K562 (cell line): ENCODE measurements around the gene PCSK5.

Experiments
- CREB1 ChIP-seq, 2 experiments: sonication (generic) in 1 of 2; formaldehyde crosslinking in 1 of 2; IDR thresholded peaks; 2 replicates each; pipeline versions ENCODE4 v1.6.1 to v1.8.0; 2012 to 2022; ENCODE audit warnings: inconsistent platforms in 1 of 2, mild to moderate bottlenecking in 1 of 2, missing genetic modification reagents in 1 of 2, moderate library complexity in 1 of 2
- CTCF ChIP-seq, 3 experiments: IDR thresholded peaks in 2 of 3; conservative IDR thresholded peaks in 1 of 3; 2 replicates each; pipeline ENCODE4 v1.5.1; 2011 to 2012; ENCODE audit warnings: low read length in 3 of 3, mild to moderate bottlenecking in 3 of 3, control low read depth in 2 of 3, improper control_type of control experiment in 1 of 3, inconsistent platforms in 1 of 3, low read depth in 1 of 3, mixed read lengths in 1 of 3, moderate library complexity in 1 of 3; ENCODE audit not compliant: insufficient read depth in 2 of 3
- EWSR1 ChIP-seq: fragments of 450-650 bp; IDR thresholded peaks from 2 replicates; pipeline ENCODE4 v1.6.1; 2018; ENCODE audit warnings: borderline replicate concordance, mild to moderate bottlenecking, low read depth, moderate library complexity; ENCODE audit not compliant: partially characterized antibody
- MYBL2 ChIP-seq, 2 experiments: fragments of 450-650 bp in 1 of 2; sonication (generic) in 1 of 2; formaldehyde crosslinking in 1 of 2; IDR thresholded peaks; 2 replicates each; pipeline versions ENCODE4 v1.6.1 to v1.8.1; 2017 to 2022; ENCODE audit warnings: borderline replicate concordance in 1 of 2, inconsistent platforms in 1 of 2, low read depth in 1 of 2, mild to moderate bottlenecking in 1 of 2, missing genetic modification reagents in 1 of 2, moderate library complexity in 1 of 2
- RFX7 ChIP-seq: fragments of 250-450 bp; sonication (Bioruptor Pico); IDR thresholded peaks from 2 replicates; pipeline ENCODE4 v1.5.1; 2021; ENCODE audit warnings: mild to moderate bottlenecking
- SAP30 ChIP-seq: fragments of 200-600 bp; sonication (generic); IDR thresholded peaks from 2 replicates; pipeline ENCODE4 v1.6.1; 2012; ENCODE audit warnings: borderline replicate concordance, low read depth, mild to moderate bottlenecking, moderate library complexity, low read length, control low read depth, inconsistent platforms; ENCODE audit not compliant: insufficient read depth, poor library complexity, severe bottlenecking
- ZNF518B ChIP-seq: fragments of 250-450 bp; sonication (Bioruptor Pico); IDR thresholded peaks from 2 replicates; pipeline ENCODE4 v1.5.0; 2021; ENCODE audit warnings: mild to moderate bottlenecking, moderate library complexity

DNA sequence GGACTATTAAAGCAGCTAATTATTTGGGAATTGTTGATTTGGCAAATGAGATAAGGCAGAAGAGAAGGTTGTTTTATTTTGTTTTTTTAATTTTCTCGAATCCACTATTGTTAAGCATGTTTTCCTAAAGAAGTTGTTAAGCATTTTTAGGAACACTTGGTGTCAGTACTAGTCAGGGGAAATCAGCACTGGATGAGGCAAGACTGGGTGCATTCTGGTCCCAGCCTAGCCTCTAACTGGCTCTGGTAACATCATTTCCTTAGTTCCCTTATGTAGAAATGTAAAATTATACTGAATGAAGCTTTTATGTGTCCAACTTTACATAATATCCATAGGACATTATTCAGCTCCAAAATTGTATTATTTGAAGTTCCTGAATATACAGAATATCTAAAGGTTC lies 196.1 kb downstream of the PCSK5 start:
- TF ChIP-seq CTCF (IDR thresholded peaks at IDR 0.05 in 2 of 3, conservative IDR thresholded peaks at IDR 0.05 in 1 of 3; ENCODE audit: insufficient read depth in 2 of 3, low read depth in 1 of 3, low read length in 3 of 3), result no peak
- TF ChIP-seq MYBL2 (IDR thresholded peaks at IDR 0.05; ENCODE audit: low read depth), result no peak
- no peak for TF ChIP-seq MYBL2 (CRISPR knock-in tag; IDR thresholded peaks at IDR 0.05; ENCODE audit: borderline replicate concordance)
- no peak for TF ChIP-seq RFX7 (CRISPR knock-in tag)
- no peak for TF ChIP-seq CREB1 (IDR thresholded peaks at IDR 0.05)
- TF ChIP-seq CREB1 (CRISPR knock-in tag; IDR thresholded peaks at IDR 0.05), result no peak
- no peak for TF ChIP-seq SAP30
- no peak for TF ChIP-seq EWSR1
- TF ChIP-seq ZNF518B (CRISPR knock-in tag), result no peak
